Calu3 (cell line): Measurements from ENCODE around the gene PNMT. TPM values are rescaled to one million over a fixed set of nuclear protein-coding genes. Genes with fewer than 3 reads are reported as not detected.

Source experiments
- BruUV-seq: library from RNA; stranded (reverse); fragments of 400-500 nt; replicated peaks from 2 replicates; lab custom pipeline; 2021; lab: Mats Ljungman, UMichigan
- CTCF ChIA-PET: fragments of 300-600 bp; sonication (Branson Sonifier 250); formaldehyde crosslinking; loops from one replicate; lab custom pipeline; 2022; ENCODE audit warnings: antibody characterized with exemption; lab: Charles Lee
- DNase-seq: peaks from one replicate; pipeline ENCODE4 v3.0.0; 2022
- H3K27ac Mint-ChIP-seq: one replicate; pipeline ENCODE4 v1.8.0; 2022; ENCODE audit warnings: mixed read lengths; ENCODE audit not compliant: unreplicated experiment
- H3K27me3 Mint-ChIP-seq: one replicate; pipeline ENCODE4 v1.8.0; 2022; ENCODE audit warnings: mixed read lengths; ENCODE audit not compliant: unreplicated experiment
- H3K36me3 Mint-ChIP-seq: one replicate; pipeline ENCODE4 v1.8.0; 2022; ENCODE audit warnings: mild to moderate bottlenecking, moderate library complexity, mixed read lengths; ENCODE audit not compliant: insufficient read depth, unreplicated experiment
- H3K4me1 Mint-ChIP-seq: one replicate; pipeline ENCODE4 v1.8.0; 2022; ENCODE audit warnings: mild to moderate bottlenecking, low read depth, mixed read lengths; ENCODE audit not compliant: unreplicated experiment
- H3K4me3 Mint-ChIP-seq: one replicate; pipeline ENCODE4 v1.8.0; 2022; ENCODE audit warnings: mild to moderate bottlenecking, low read depth, moderate library complexity, mixed read lengths; ENCODE audit not compliant: unreplicated experiment
- H3K9me3 Mint-ChIP-seq: one replicate; pipeline ENCODE4 v1.8.0; 2022; ENCODE audit warnings: low read depth, mixed read lengths; ENCODE audit not compliant: unreplicated experiment
- intact Hi-C: fragments of 100-400 bp; cut with micrococcal nuclease; formaldehyde crosslinking; loops from one replicate; pipeline ENCODE4 v1.10.0; 2022; ENCODE audit not compliant: unreplicated experiment
- total RNA-seq: library from RNA; stranded (reverse); gene quantifications from 2 replicates; pipeline ENCODE4 v1.2.3, GENCODE V29; 2022
- TF ChIP-seq, protein P1 (sequence below): fragments of 200-600 bp; IDR thresholded peaks from one replicate; pipeline ENCODE4 v1.8.0; 2022; ENCODE audit warnings: antibody characterized with exemption; ENCODE audit not compliant: unreplicated experiment

PNMT gene
- total RNA-seq, 1 experiment from 2014 or later: 1.3 TPM

DNA sequence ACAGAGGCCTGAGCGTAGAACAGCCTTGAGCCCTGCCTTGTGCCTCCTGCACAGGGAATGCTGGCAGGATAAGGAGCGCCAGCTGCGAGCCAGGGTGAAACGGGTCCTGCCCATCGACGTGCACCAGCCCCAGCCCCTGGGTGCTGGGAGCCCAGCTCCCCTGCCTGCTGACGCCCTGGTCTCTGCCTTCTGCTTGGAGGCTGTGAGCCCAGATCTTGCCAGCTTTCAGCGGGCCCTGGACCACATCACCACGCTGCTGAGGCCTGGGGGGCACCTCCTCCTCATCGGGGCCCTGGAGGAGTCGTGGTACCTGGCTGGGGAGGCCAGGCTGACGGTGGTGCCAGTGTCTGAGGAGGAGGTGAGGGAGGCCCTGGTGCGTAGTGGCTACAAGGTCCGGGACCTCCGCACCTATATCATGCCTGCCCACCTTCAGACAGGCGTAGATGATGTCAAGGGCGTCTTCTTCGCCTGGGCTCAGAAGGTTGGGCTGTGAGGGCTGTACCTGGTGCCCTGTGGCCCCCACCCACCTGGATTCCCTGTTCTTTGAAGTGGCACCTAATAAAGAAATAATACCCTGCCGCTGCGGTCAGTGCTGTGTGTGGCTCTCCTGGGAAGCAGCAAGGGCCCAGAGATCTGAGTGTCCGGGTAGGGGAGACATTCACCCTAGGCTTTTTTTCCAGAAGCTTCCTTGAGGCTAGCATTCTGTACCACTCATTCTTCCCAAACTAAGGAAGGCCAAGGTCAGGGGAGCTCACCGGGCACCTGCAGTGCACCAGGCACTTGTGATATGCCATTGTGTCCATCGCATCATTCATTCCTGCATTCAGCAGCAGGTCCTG lies 1.9 kb downstream of the PNMT start:
- intact Hi-C loops: no loop called here
- no peak overlapping the region for H3K27ac Mint-ChIP-seq
- TF ChIP-seq, protein P1, sequence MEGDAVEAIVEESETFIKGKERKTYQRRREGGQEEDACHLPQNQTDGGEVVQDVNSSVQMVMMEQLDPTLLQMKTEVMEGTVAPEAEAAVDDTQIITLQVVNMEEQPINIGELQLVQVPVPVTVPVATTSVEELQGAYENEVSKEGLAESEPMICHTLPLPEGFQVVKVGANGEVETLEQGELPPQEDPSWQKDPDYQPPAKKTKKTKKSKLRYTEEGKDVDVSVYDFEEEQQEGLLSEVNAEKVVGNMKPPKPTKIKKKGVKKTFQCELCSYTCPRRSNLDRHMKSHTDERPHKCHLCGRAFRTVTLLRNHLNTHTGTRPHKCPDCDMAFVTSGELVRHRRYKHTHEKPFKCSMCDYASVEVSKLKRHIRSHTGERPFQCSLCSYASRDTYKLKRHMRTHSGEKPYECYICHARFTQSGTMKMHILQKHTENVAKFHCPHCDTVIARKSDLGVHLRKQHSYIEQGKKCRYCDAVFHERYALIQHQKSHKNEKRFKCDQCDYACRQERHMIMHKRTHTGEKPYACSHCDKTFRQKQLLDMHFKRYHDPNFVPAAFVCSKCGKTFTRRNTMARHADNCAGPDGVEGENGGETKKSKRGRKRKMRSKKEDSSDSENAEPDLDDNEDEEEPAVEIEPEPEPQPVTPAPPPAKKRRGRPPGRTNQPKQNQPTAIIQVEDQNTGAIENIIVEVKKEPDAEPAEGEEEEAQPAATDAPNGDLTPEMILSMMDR: no peak
- no peak overlapping the region for H3K4me3 Mint-ChIP-seq
- H3K36me3 Mint-ChIP-seq: peaks cover 72% of the 10 kb centered on the region
- H3K4me1 Mint-ChIP-seq: peaks cover 65% of the 10 kb centered on the region
- peak; percentile 88 for DNase-seq
- BruUV-seq: no TSS peak
- H3K27me3 Mint-ChIP-seq: peaks cover 68% of the 10 kb centered on the region
- CTCF ChIA-PET: interaction anchor here (0.5 to 161.2 kb wide), 28 partner anchors 45 to 1418 kb away, joined by 3 to 42089 read pairs (median 14); partner anchors contain the start of genes ERBB2, GRB7, GSDMA and GSDMB
- no peaks in the 10 kb centered on the region for H3K9me3 Mint-ChIP-seq

DNA sequence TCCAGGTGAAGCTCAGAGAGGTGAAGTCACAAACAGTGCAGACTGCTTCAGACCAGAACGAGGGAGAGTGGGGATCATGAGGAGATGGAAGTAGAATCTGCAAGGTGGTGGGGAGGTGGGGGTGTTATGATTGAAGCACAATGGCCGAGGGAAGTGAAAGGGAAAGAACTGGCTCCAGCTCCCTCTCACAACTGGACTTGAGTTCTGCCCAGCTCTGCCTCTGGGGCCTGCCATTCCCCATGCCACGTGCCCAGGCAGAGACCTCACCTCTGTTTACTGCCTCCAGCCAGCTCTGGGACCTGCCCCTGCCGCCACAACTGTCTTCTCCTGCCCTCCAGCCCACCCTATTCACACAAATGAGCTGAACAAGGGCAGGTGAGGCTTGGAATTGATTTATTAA lies 2.5 kb downstream of the PNMT start:
- H3K27ac Mint-ChIP-seq: no peak overlapping the region
- no TSS peak for BruUV-seq
- H3K4me3 Mint-ChIP-seq: no peak overlapping the region

DNA sequence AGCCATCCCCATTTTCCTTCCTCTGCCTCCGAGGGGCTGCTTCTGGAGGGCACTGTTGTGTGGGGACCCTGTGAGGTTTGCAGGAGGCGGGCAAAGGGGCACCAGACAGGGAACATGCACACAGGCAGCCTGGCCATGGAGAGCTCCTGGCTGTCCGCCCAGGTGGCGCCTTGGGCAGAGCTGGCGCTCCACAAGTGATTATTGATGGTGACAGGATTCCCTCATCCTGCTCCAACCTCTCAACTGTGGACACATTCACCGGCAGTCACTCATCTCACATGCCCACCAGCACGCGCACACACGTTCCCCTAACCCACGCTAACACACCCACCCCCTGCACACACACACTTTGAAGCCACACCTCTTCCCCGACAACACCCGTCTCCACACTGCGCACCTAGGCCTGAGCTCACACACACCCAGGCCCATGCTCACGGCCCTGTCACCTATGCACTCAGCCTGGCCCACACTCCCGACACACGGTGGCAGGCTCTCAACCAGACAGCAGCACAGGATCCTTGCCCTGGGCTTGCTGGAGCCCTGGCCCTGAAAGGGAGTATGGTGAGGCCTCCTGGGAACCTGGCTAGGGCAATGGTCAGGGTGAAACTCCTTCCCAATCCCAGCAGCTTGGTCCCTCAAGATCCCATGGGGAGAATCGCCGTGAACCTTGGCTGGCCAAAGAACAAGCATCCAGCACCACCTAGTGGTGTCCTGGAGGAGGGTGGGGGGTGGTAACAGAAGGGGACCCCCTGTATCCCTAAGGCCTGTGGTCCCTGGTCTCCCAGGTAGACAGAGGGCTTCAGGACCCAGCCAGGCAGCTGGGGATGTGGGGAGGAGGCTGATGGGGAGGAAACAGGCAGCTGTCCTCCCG lies 3.6 kb downstream of the PNMT start:
- peaks cover 67% of the 10 kb centered on the region for H3K4me1 Mint-ChIP-seq
- H3K36me3 Mint-ChIP-seq: peaks cover 72% of the 10 kb centered on the region
- intact Hi-C loops: loop anchor here (1.0 kb wide), 7 partner anchors 38 to 287 kb away; no protein-coding TSS in a partner anchor
- H3K27ac Mint-ChIP-seq: peak overlapping the region; percentile 1
- peak; percentile 100 for DNase-seq
- no peak overlapping the region for H3K4me3 Mint-ChIP-seq
- no peaks in the 10 kb centered on the region for H3K9me3 Mint-ChIP-seq
- peaks cover 51% of the 10 kb centered on the region for H3K27me3 Mint-ChIP-seq
- TF ChIP-seq, protein P1: no peak
- CTCF ChIA-PET: interaction anchor here (0.5 to 161.2 kb wide), 37 partner anchors 43 to 863 kb away, joined by 3 to 42089 read pairs (median 5); partner anchors contain the start of genes CDK12, ERBB2, GRB7 and GSDMA
- TSS peak; percentile 70 for BruUV-seq

More for the DNA sequence above, 2.5 kb downstream of the PNMT start:
- H3K36me3 Mint-ChIP-seq: peaks cover 72% of the 10 kb centered on the region
- H3K9me3 Mint-ChIP-seq: no peaks in the 10 kb centered on the region
- H3K4me1 Mint-ChIP-seq: peaks cover 69% of the 10 kb centered on the region
- peaks cover 62% of the 10 kb centered on the region for H3K27me3 Mint-ChIP-seq
- intact Hi-C loops: no loop called here
- DNase-seq: peak; percentile 85
- CTCF ChIA-PET: interaction anchor here (0.5 to 161.2 kb wide), 30 partner anchors 44 to 1035 kb away, joined by 3 to 42089 read pairs (median 12); partner anchors contain the start of genes ERBB2, GRB7, GSDMA and GSDMB
- TF ChIP-seq, protein P1: no peak
